HEK293T (cell line): Measurements from ENCODE around the gene RITA1.

Experiments used
- BHLHE40 ChIP-seq: fragments of 450-650 bp; IDR thresholded peaks from 2 replicates; pipeline ENCODE4 v1.6.1; 2016; ENCODE audit warnings: mild to moderate bottlenecking, moderate library complexity, borderline replicate concordance
- CTBP1 ChIP-seq: fragments of 450-650 bp; IDR thresholded peaks from 2 replicates; pipeline ENCODE4 v1.6.1; 2016; ENCODE audit warnings: borderline replicate concordance
- ELF4 ChIP-seq: fragments of 450-650 bp; IDR thresholded peaks from 2 replicates; pipeline ENCODE4 v1.6.1; 2017; ENCODE audit warnings: antibody characterized with exemption
- FOXA1 ChIP-seq: fragments of 450-650 bp; IDR thresholded peaks from 2 replicates; pipeline ENCODE4 v1.6.1; 2016; ENCODE audit warnings: mild to moderate bottlenecking
- FOXK2 ChIP-seq: fragments of 450-650 bp; IDR thresholded peaks from 2 replicates; pipeline ENCODE4 v1.6.1; 2016; ENCODE audit warnings: mild to moderate bottlenecking
- FOXM1 ChIP-seq: fragments of 450-650 bp; IDR thresholded peaks from 2 replicates; pipeline ENCODE4 v1.6.1; 2017; ENCODE audit warnings: mild to moderate bottlenecking, borderline replicate concordance
- HDGF ChIP-seq: fragments of 450-650 bp; IDR thresholded peaks from 2 replicates; pipeline ENCODE4 v1.6.1; 2017; ENCODE audit warnings: antibody characterized with exemption, borderline replicate concordance
- LEF1 ChIP-seq: fragments of 450-650 bp; IDR thresholded peaks from 2 replicates; pipeline ENCODE4 v1.6.1; 2017; ENCODE audit warnings: mild to moderate bottlenecking, borderline replicate concordance
- SP1 ChIP-seq: fragments of 450-650 bp; IDR thresholded peaks from 2 replicates; pipeline ENCODE4 v1.6.1; 2017
- SUZ12 ChIP-seq: fragments of 450-650 bp; IDR thresholded peaks from 2 replicates; pipeline ENCODE4 v1.6.1; 2016; ENCODE audit warnings: mild to moderate bottlenecking
- TF ChIP-seq, protein P1 (sequence below): fragments of 450-650 bp; IDR thresholded peaks from 2 replicates; pipeline ENCODE4 v1.6.1; 2016

DNA sequence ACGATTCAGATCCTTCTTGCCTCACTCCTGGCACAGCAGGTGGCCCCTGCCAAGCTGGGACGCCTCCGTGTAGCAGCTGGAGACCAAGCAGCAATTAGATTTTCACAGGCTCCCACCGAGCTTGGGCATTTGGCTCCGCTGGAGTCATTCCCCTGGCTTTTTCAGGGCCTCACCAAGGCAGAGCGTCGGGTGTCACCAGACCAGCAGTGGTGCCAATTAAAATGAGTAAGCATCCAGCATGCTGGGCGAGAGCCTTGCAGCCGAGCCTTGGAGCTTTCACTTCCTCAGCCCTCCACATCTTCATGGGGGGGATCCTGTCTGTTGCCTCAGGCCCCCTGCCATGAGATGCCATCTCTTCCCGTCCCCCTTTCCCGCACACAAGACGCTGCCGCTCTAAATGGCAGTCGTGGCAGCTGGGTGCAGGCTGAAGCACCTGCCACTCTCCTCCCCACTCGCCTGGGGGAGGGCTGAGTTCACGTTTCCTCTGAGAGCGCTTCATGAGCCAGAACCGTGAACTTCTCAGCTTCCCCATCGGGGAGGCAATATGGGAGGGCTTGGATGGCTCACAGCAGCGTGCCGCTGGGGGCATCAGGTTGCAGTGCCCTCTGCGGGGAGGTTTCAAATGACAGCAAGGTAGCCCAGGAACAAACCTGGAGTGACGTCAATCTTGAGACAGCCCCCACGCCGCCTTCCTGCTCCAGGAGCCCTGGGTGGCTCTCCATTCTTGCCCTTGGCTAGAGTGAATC is 47.5 kb downstream of the RITA1 start:
- TF ChIP-seq BHLHE40 = no peak
- TF ChIP-seq SUZ12 = no peak
- TF ChIP-seq HDGF = no peak
- no peak for TF ChIP-seq FOXM1
- TF ChIP-seq CTBP1 = no peak
- TF ChIP-seq FOXK2 = no peak
- no peak for TF ChIP-seq ELF4
- TF ChIP-seq, protein P1, sequence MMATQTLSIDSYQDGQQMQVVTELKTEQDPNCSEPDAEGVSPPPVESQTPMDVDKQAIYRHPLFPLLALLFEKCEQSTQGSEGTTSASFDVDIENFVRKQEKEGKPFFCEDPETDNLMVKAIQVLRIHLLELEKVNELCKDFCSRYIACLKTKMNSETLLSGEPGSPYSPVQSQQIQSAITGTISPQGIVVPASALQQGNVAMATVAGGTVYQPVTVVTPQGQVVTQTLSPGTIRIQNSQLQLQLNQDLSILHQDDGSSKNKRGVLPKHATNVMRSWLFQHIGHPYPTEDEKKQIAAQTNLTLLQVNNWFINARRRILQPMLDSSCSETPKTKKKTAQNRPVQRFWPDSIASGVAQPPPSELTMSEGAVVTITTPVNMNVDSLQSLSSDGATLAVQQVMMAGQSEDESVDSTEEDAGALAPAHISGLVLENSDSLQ = no peak
- no peak for TF ChIP-seq LEF1
- TF ChIP-seq FOXA1 = no peak
- TF ChIP-seq SP1 = no peak
